ENCODE data around the gene MCUB. TPM values are rescaled to one million over a fixed set of nuclear protein-coding genes. Genes with fewer than 3 reads are reported as not detected.
A peak's percentile ranks its signal among the peaks of the same experiment; 100 is the strongest.

The MCUB gene
- total RNA-seq, 6 experiments from 2014 or later: 10.2 to 16.5 (median 15.3) TPM

- Mint-ChIP-seq H3K36me3 (ENCODE audit: low read depth) (peaks cover 13% of the 10 kb centered on the region), H3K27ac (no peak overlapping the region)
These were observed 139.6 kb downstream of the MCUB start for GRCh38 chr4:109699553-109700225.

GRCh38 chr4:109701566-109702410 is 141.7 kb downstream of the MCUB start:
- peak overlapping the region; percentile 93 for H3K4me3 Mint-ChIP-seq
- peaks cover 4% of the 10 kb centered on the region for H3K27me3 Mint-ChIP-seq (ENCODE audit: insufficient read depth)
- no peak for TF ChIP-seq CTCF (IDR thresholded peaks at IDR 0.05)
- DNase-seq: no peak
- peak overlapping the region; percentile 90 for H3K27ac Mint-ChIP-seq
- H3K4me1 Mint-ChIP-seq (ENCODE audit: low read depth): peaks cover 31% of the 10 kb centered on the region
- no peaks in the 10 kb centered on the region for H3K9me3 Mint-ChIP-seq
- peaks cover 13% of the 10 kb centered on the region for H3K36me3 Mint-ChIP-seq (ENCODE audit: low read depth)

More at GRCh38 chr4:109699553-109700225, 139.6 kb downstream of the MCUB start:
- DNase-seq: no peak
- H3K9me3 Mint-ChIP-seq: no peaks in the 10 kb centered on the region
- peaks cover 4% of the 10 kb centered on the region for H3K27me3 Mint-ChIP-seq (ENCODE audit: insufficient read depth)
- H3K4me3 Mint-ChIP-seq: no peak overlapping the region
- H3K4me1 Mint-ChIP-seq (ENCODE audit: low read depth): peaks cover 31% of the 10 kb centered on the region
- TF ChIP-seq CTCF (IDR thresholded peaks at IDR 0.05): no peak

GRCh38 chr4:109702950-109703663 is 143.1 kb downstream of the MCUB start, which contains the start of gene CASP6:
TSS of gene CASP6 (minus strand) at chr4:109703445. CDS start at chr4:109703395, 50 bp downstream.
- Mint-ChIP-seq H3K36me3 (ENCODE audit: low read depth) (peaks cover 7% of the 10 kb centered on the region), H3K4me3 (peak within 1 kb of the TSS; percentile 93), H3K27me3 (ENCODE audit: insufficient read depth) (peaks cover 4% of the 10 kb centered on the region), H3K9me3 (no peaks in the 10 kb centered on the region), H3K4me1 (ENCODE audit: low read depth) (peaks cover 31% of the 10 kb centered on the region), H3K27ac (peak within 1 kb of the TSS; percentile 90)
- DNase-seq: peak; percentile 63
- peak; percentile 87 for TF ChIP-seq CTCF (IDR thresholded peaks at IDR 0.05)

- no peak for DNase-seq
- TF ChIP-seq CTCF (IDR thresholded peaks at IDR 0.05): no peak
- Mint-ChIP-seq H3K4me3 (peak overlapping the region; percentile 93), H3K9me3 (no peaks in the 10 kb centered on the region), H3K4me1 (ENCODE audit: low read depth) (peaks cover 31% of the 10 kb centered on the region), H3K36me3 (ENCODE audit: low read depth) (peaks cover 10% of the 10 kb centered on the region), H3K27ac (peak overlapping the region; percentile 56), H3K27me3 (ENCODE audit: insufficient read depth) (peaks cover 4% of the 10 kb centered on the region)
These were observed 143.8 kb downstream of the MCUB start for GRCh38 chr4:109703664-109704361.

- no peaks in the 10 kb centered on the region for H3K27me3 Mint-ChIP-seq (ENCODE audit: insufficient read depth)
- no peak for DNase-seq
- no peak overlapping the region for H3K27ac Mint-ChIP-seq
- H3K4me3 Mint-ChIP-seq: no peak overlapping the region
- peaks cover 9% of the 10 kb centered on the region for H3K4me1 Mint-ChIP-seq (ENCODE audit: low read depth)
- H3K36me3 Mint-ChIP-seq (ENCODE audit: low read depth): peaks cover 9% of the 10 kb centered on the region; the same call in 1 of the 2 replicates
- H3K9me3 Mint-ChIP-seq: no peaks in the 10 kb centered on the region
- TF ChIP-seq CTCF (IDR thresholded peaks at IDR 0.05): no peak
These were observed 148.4 kb downstream of the MCUB start for GRCh38 chr4:109708435-109708834.
